ENCODE measurements around the gene IFT74.

Gene IFT74

DNA sequence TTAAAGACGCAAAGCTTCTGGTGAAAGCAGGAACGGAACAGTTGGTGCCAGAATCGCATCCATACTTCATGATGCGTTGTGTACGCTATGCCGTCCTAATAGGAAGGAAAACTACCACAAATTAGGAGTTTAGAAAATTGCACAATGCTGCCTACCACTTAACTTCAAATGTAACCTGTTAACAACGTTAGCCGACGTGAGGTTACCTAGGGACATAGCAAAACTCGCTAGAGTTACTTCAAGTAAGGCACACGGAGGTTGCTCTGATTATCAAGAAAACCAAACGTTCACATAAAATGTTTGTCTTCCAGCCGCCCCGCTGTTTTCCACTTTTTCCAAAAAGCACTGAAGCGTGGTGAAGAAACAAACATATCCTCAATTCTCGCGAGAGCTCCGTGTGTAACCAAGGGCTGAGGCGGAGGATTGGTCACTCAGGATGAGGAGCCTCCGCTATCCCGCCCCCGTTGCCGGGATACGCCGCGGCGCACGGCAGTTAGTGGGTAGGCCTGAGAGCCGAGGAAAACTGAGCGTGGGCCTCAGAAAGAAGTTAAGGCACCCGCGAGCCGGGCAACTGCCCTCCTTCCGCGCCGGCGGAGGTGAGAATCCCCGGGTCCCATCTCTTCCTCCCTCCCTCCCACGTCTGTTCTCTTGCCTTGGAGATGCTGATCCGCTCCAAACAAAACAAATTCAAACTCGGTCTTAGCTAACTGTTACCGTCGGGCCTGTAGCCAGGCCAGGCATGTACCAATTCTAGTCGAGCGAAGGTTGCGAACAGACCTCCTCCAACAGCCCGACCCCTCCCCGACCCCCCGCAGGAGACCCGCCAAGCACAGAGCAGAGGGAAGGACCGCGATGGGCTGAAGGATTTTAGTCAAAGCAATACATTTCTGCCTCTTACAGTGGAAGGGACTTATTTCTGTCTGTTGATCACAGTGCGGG is at the start of gene IFT74:
TSS of gene IFT74 (plus strand) at position 492 of the 939 bp plus-strand sequence. CDS start 5,556 bp downstream, outside the sequence.
- peak; percentile 96 for FAIRE-seq

DNA sequence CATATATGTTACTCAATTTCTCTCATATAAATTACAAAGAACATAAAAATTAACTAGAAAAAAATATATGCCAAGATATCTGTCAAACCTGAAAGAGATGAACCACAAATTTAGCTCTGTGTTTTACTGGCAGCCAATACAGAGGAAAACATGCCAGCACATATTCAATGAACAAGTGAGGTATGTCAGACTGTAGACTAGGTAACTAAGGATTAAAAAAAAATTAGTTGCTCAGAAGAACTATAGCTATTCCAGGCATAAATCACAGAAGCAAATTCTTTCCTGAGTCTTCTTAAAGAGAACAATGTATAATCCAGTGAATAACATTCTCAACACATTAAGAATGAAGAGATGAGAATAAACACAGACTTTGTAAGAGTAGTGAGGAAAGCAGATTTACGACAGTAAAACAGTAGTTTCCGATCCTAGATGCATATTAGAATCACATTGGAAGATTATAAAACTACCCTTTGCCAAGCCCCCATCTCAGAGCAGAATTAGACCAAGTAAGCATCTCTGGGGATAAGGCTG is 43.0 kb upstream of the IFT74 start:
- FAIRE-seq, result no peak

DNA sequence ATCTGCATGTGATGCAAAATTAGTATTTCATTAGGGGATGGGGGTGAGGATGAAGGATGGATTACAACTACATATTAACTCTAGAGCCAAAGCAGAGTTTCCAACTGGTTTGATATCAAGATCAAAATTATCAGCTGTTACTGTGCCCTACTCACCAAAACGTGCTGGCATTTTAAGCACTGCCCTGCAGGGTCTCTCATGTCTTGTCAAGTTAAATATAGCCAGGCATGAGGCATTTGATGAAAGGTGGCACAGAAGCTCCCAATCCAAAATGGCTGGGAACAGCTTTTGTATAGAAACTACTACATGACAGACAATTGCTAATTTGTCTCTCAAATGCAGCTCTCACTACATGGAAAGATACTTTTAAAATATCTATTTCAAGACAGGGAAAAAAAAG is 36.5 kb upstream of the IFT74 start:
- FAIRE-seq, result no peak

DNA sequence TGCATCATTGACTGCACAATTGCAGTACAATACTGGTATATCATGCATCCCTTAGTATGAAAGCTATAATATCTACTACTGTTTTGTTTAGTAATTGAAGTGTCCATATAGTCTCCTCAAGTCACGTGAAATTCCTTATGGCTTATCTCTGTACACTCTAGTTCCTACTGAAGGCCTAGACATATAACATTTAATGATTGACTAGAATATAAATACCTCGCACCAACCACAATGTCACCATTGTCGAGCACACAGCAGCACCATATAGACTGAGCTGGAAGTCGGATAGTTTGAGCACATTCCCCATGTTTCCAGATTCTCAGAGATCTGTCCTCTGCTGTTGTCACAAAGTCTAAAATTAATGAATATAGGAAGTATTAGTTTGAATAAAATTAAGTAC is 30.6 kb upstream of the IFT74 start:
- FAIRE-seq, result no peak

DNA sequence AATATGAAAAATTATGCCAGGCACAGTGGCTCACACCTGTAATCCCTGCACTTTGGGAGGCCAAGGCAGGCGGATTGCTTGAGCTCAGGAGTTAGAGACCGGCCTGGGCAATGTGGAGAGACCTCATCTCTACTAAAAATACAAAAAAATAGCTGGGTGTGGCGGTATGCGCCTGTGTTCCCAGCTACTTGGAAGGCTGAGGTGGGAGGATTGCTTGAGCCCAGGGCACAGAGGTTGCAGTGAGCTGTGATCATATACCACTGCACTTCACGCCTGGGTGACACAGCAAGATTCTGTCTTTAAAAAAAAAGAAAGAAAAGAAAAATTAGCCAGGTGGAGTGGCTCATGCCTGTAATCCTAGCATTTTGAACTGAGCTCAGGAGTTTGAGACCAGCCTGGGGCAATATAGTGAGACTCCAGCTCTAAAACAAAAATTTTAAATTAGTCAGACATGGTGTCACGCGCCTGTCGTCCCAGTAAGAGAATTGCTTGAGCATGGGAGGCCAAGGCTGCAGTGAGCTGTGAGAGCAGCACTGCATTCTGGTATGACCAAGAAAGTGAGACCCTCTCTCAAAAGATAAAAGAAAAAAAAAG is 27.2 kb upstream of the IFT74 start:
- no peak for FAIRE-seq

DNA sequence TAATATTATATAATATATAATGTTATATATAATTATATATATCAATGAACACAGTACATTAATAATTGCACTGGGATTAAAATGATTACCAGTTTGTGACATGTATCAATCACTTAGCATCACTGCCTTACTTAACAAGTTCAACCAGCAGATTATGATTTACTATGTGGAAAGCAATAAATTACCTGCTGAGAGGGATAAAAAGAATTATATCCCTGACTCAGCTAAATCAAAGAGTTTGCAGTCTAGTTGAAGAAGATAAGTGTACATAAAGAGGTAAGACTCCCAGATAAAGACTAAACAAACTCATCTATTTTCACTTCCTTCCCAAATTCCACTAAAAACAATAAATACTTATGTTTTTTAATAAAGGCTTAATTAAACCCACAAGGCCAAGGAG is 20.4 kb upstream of the IFT74 start:
- FAIRE-seq, result no peak

DNA sequence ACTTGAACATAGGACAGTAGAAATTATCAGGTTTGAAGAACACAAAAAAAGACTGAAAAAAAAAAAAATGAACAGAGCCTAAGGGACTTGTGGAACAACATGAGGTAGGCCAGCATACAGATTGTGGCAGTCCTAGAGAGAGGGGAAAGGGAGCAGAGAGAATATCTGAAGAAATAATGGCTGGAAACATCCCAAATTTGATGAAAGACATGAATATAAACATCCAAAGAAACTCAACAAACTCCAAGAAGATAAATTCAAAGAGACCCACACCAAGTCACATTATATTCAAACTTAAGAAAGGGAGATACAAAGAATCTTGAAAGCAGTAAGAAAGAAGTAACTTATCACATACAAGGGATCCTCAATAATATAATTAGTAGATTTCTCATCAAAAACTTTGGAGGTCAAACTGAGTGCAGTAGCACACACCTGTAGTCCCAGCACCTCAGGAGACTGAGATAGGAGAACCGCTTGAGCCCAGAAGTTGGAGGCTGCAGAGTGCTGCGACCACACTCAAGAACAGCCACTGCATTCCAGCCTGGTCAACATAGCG is 18.3 kb upstream of the IFT74 start:
- FAIRE-seq, result no peak

DNA sequence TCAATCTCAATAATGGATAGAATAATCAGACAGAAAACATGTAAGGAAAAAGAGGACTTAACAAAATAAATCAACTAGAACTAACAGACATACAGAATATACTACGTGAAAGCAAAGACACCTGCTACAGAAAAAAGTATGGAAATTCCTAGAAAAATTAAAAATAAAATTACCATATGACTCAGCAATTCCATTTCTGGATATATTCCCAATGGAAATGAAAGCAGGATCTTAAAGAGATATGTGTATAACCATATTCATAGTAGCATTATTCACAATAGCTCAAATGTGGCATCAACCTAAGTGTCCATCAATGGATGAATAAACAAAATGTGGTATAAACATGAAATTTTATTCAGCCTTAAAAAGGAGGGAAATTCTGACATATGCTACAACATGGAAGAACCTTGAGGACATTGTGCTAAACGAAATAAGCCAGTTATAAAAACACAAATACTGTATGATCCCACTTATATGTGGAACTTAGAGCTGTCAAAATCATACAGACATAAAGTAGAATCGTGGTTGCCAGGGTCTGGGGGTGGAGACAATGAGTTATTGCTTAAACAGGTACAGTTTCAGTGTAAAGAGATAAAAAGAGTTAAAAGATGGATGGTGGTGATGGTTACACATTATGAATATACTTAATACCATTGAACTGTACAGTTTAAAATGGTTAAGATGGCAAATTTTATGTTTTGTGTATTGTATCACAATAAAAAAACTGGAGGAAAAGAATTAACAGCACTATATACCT is 16.1 kb upstream of the IFT74 start:
- FAIRE-seq, result no peak

DNA sequence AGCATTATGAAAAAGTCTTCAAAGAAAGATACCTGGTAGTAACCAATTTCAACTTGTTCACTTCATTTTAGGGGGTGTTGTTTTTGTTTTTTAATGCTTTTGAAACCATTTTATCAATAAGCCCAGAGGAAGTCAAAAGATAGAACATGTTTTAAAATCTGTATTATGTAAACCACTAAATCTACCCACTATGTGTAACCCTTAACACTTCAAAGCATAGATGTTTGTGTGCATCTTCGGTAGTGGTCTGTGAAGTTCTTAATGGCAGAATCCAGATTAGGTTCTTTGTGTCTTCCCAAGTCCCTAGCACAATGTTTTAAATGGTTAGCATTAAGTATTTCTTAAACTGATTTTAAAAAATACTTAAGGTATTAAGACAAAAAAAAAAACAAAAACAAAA is 15.4 kb upstream of the IFT74 start:
- FAIRE-seq, result no peak

DNA sequence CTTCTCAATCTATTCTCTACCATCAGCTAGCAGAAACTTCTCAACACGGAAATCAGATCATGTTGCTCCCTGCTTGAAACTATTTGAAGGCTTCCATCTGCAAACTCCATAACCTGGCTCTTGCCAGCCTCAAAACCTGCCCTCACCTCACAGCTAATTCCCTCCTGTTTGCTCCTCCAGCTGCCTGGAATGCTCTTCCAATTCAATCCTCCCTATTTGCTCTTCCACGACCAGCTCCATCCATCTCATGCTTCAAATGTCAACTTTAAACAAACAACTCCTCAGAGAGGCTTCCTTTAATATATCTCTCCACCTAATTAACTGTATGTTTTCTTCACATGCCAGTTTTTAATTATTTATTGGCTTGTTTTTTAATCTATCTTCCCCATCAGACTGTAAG is 10.6 kb upstream of the IFT74 start:
- FAIRE-seq, result no peak

DNA sequence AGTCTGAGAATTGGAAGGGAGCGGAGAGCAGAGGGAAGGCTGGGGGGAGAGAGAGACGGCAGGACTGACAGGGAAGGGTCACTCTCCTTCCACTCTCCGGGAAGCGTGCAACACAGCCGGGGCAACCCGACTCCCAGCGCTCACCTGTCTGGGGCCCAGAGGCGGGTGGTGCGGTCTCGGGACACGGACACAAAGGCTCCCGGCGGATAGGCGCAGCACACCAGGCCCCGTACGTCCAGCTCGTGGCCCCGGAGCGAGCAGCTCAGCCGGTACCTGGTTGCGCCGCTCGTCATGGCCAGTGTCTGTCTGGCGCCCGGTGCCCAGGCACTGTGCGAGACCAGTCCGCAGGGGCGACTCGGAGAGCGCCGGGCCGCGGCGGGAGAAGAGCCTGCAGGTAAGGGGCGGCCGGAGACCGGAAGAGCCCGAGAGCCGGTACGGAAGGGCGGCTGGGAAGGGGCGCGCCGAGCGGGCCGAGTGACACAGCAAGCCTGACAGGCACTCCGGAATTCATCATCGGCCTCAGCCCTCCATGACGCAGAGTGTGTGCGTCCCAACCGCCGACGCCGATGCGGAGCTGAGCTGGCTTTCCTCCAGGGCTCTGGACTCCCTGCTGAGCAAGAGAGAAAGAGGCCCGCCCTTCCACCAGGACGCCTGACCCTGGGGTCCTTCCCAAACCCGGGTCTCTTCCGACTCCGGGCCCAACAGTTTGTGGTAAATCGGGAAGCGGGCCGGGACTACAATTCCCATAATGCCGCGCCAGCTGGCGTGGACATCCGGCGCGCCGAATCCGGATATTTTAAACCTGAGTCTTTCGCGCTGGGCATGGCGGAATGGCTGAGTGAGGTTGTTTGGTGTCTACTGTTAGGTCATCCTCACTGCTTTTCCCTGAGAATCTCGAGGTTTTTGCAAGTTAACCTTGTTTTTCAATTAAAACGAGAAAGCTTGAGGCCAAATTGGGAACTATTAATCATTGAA is 9.2 kb upstream of the IFT74 start, which contains the start of gene PLAA:
TSS of gene PLAA (minus strand) at position 490 of the 975 bp plus-strand sequence. CDS start at position 293, 197 bp downstream.
- no peak for FAIRE-seq

DNA sequence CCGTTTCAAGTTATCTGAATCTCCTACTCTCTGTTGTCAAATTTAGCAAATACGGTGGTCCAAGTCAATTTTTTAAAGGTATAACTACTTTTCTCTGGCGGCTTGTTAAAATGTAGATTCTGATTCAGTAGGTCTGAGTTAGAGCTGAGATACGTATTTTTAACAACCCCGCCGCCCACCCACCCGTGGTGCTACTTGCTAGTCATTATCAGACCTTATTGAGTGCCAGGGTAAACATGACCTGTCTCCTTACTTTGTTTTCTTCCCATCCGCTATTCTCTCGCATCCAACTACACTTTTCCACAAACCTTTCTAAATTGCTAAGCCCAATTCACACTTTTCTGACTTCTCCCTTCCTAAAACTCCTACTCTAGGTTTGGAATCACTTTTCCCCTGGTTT is 8.5 kb upstream of the IFT74 start:
- no peak for FAIRE-seq

DNA sequence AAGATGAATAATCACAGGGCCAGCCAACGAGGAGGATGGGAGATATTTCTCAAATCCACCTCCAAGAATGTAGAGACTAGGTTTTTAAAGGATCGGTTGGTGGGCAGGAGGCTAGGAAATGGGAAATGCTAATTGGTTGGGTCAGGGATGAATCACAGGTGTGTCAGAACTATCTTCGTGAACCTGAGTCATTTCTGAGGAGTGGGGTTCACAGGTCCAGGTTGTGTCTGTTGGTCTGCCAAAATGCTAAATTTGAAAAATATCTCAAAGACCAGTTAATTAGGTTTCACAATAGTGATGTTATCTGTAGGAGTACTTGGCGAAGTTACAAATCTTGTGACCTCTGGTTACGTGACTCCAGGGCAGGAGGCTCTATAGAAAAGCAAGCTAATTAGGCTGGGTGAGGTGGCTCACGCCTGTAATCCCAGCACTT is 6.6 kb upstream of the IFT74 start:
- FAIRE-seq, result no peak

DNA sequence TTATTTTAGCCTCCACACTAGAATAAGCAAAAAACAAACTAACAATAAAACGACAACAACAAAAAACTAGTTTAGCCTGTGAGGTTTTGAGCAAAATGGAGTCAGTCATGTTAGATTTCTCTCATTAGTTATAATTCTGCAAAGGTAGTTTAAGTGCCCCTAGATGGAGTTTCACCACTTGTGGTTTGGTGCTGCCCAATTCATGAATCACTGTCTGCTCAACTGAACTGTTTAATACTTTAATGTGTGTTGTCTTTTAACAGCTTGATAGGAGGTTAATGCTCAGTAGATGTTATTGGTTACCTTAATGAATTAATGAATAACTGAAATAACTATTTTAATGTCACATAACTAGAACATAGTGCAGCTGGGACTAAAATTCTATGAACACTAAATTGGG is 5.7 kb upstream of the IFT74 start:
- no peak for FAIRE-seq

DNA sequence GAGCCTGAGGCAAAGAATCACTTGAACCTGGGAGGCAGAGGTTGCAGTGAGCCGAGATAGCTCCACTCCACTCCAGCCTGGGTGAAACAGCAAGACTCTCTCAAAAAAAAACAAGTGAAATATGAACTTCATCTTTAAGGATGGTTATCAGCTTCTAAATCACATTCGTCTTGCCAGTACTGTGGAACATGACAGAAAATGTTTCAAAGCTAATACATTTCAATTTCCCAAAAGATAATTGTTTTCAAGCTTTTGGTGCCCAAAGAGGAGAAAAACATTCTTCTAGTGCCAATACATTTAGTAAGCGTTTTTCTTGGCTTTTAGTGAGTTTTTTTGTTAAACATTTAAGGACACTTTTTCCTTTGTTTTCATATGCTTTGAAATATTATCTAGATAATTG is 4.4 kb upstream of the IFT74 start:
- FAIRE-seq, result no peak

DNA sequence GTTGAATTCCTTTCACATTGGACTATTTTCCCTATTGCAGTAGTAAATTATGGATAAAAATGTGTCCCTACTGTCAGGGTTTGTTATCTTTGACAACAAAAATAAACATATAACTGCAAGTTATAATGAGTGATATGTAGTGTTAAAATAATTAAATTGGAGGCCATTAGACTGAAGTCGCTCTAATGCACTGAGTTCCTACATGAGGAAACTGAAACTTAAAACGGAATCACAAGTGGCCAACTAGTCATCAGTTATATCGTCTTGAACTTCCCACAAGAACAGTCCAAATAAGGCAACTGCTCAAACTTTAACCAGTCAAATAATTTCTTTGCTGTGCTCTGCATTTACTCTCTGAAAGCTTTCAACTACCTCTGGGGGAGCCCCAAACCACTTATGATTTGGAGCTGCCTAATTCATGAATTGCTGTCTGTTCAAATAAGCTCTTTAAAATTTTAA is 2.1 kb upstream of the IFT74 start:
- FAIRE-seq, result no peak

DNA sequence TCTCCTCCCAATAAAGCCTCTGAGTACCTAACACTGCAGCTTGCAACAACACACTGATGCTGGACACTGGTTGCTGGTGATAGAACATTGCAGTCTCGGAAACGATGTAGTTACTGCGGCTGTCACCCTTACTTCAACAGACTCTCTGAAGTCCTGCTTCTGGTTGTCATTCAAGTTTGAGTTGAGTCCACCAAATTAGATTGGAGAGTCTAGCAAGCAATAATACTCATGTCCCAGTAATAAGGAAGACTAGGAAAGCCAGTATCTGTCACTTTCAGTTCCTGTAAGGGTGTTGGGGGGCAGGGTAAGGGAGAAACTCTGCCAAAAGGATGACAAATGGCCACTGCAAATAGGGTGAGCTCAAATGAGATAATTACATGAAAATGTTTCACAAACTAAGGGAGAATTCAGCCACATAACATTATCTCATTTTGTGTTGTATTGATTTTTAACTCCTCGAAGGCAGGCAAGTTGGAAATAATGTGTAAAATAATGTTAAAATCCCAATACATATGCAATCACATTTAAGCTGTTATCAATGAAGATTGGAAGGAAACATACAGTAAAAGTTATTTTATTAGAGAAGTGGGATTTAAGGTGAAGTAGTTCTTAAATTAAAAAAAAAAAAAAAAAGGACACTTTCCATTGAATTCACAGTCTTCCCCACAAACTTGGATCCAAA is 849 bp upstream of the IFT74 start:
- FAIRE-seq, result no peak

DNA sequence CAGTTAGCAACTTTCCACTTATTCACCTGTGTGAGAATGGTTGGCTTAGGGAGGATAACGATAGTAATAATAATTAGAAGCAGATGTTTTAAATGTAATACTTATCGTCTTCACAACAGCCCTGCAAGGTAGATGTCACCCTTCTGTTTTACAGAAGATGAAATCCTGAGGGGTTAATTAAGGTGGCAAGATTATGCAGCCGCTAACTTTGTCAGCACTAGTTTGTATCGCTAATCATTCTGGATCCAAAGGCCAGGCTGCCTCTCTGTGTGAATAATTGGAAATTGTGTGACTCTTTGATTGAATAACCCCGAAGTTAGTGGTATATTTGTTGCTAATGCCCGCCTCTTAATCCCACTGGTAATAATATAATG is 635 bp downstream of the IFT74 start:
- no peak for FAIRE-seq

DNA sequence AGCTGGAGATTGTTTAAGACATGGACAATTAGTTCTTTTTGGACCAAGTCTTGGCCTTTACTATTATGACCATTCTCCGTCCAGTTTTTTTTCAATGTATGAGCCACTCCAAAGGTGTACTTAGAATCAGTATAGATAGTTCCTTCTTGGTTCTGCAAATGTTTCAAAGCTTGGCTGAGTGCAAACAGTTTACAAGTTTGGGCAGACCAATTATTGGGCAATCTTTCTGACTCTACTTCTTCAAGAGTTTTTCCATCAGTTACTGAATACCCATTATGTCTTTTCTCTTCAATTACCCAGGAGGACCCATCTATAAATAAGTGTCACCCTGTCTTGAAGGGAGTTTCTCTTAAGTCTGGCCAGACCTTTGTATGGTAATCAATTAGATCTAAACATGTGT is 15.5 kb downstream of the IFT74 start:
- no peak for FAIRE-seq

DNA sequence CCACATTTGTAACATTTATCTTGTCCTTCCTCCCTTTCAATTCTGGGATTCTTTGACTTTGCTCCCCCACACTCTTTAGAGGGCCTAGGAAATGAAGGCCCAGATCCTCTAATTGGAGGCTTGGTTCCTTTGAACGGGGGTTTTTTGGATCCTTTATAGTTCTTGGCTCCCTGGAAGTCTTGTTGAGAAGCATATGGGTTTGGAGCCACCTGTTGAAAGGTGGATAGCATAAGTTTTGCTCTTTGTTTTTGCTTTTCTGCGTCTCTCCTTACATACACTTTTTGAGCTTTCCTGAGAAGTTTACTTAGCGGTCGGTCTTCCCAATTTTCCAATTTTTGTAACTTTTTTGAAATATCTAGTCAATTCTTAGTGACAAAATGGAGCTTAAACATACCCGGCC is 17.8 kb downstream of the IFT74 start:
- no peak for FAIRE-seq

DNA sequence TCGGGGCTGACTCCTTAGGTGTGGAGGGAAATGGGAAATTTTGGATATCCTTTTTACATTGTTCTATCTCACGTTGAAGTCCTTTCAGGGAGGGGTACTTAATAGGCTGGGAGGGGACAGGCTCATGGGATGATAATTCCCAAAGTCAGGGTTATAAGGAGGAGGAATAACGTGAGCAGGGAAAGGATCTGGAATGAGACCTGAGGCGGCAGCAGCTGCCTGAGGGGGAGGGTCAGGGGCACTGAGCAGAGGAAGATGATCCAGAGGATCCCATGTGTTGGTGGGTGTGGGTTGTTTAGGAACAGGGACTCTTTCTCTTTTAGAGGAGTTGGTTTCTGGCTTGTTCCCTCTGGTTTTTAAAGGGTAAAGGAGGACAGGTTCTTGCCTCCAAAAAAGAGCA is 18.7 kb downstream of the IFT74 start:
- no peak for FAIRE-seq

Data from islet of Langerhans (tissue), 1 donor.